GM12878 (cell line): ENCODE results near the gene SPATS2L.

Experiments used
- CHD2 ChIP-seq: IDR thresholded peaks from 2 replicates; pipeline ENCODE4 v1.6.1; 2011; ENCODE audit warnings: low read depth, low read length, improper control_type of control experiment, borderline replicate concordance
- CTCF ChIP-seq, 3 experiments: IDR thresholded peaks in 2 of 3; conservative IDR thresholded peaks in 1 of 3; 2 replicates each; pipeline ENCODE4 v1.5.1; 2011; ENCODE audit warnings: low read depth in 3 of 3, low read length in 3 of 3, mild to moderate bottlenecking in 3 of 3, control low read depth in 2 of 3, moderate library complexity in 2 of 3, inconsistent platforms in 1 of 3, mixed read lengths in 1 of 3; ENCODE audit not compliant: control insufficient read depth in 2 of 3, insufficient read depth in 1 of 3; ENCODE audit errors: extremely low read depth in 1 of 3
- POLR2A ChIP-seq: IDR thresholded peaks from 2 replicates; pipeline ENCODE4 v1.6.1; 2011; ENCODE audit warnings: low read depth, mild to moderate bottlenecking, low read length
- RFX5 ChIP-seq: IDR thresholded peaks from 2 replicates; pipeline ENCODE4 v1.6.1; 2011; ENCODE audit warnings: low read depth, low read length, improper control_type of control experiment
- SRF ChIP-seq, 2 experiments: IDR thresholded peaks; 2 replicates each; pipeline ENCODE4 v1.6.1; 2011; ENCODE audit warnings: low read depth in 2 of 2, low read length in 2 of 2, mild to moderate bottlenecking in 1 of 2, moderate library complexity in 1 of 2
- TF ChIP-seq, protein P1 (sequence below): fragments of 450-650 bp; IDR thresholded peaks from 2 replicates; pipeline ENCODE4 v1.6.1; 2018; ENCODE audit warnings: mild to moderate bottlenecking, low read depth, moderate library complexity; ENCODE audit not compliant: partially characterized antibody
- TF ChIP-seq, protein P2 (sequence below): fragments of 450-650 bp; IDR thresholded peaks from 2 replicates; pipeline ENCODE4 v1.6.1; 2014; ENCODE audit warnings: mild to moderate bottlenecking

GRCh38 chr2:200373231-200373630, 66.7 kb downstream of the SPATS2L start:
- TF ChIP-seq CTCF (IDR thresholded peaks at IDR 0.05 in 2 of 3, conservative IDR thresholded peaks at IDR 0.05 in 1 of 3; ENCODE audit: control insufficient read depth in 2 of 3, extremely low read depth in 1 of 3, insufficient read depth in 1 of 3, low read depth in 3 of 3, low read length in 3 of 3) (no peak), POLR2A (no peak), SRF (IDR thresholded peaks at IDR 0.05; ENCODE audit: low read depth in 2 of 2, low read length in 2 of 2) (no peak), RFX5 (no peak), CHD2 (no peak)
- TF ChIP-seq, protein P1, sequence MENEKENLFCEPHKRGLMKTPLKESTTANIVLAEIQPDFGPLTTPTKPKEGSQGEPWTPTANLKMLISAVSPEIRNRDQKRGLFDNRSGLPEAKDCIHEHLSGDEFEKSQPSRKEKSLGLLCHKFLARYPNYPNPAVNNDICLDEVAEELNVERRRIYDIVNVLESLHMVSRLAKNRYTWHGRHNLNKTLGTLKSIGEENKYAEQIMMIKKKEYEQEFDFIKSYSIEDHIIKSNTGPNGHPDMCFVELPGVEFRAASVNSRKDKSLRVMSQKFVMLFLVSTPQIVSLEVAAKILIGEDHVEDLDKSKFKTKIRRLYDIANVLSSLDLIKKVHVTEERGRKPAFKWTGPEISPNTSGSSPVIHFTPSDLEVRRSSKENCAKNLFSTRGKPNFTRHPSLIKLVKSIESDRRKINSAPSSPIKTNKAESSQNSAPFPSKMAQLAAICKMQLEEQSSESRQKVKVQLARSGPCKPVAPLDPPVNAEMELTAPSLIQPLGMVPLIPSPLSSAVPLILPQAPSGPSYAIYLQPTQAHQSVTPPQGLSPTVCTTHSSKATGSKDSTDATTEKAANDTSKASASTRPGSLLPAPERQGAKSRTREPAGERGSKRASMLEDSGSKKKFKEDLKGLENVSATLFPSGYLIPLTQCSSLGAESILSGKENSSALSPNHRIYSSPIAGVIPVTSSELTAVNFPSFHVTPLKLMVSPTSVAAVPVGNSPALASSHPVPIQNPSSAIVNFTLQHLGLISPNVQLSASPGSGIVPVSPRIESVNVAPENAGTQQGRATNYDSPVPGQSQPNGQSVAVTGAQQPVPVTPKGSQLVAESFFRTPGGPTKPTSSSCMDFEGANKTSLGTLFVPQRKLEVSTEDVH: no peak
- TF ChIP-seq, protein P2, sequence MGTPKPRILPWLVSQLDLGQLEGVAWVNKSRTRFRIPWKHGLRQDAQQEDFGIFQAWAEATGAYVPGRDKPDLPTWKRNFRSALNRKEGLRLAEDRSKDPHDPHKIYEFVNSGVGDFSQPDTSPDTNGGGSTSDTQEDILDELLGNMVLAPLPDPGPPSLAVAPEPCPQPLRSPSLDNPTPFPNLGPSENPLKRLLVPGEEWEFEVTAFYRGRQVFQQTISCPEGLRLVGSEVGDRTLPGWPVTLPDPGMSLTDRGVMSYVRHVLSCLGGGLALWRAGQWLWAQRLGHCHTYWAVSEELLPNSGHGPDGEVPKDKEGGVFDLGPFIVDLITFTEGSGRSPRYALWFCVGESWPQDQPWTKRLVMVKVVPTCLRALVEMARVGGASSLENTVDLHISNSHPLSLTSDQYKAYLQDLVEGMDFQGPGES: no peak
